GM23338 (cell line): Measurements from ENCODE around the gene STARD13. TPM values are rescaled to one million over a fixed set of nuclear protein-coding genes. Genes with fewer than 3 reads are reported as not detected.
A peak's percentile ranks its signal among the peaks of the same experiment; 100 is the strongest.

Experiments
- ATAC-seq: fragments of 200-7000 bp; cut with Tn5 transposase; 3 replicates; pipeline ENCODE4 v1.9.1; 2020
- DNase-seq: peaks from one replicate; pipeline ENCODE4 v3.0.0-alpha.2; 2015; ENCODE audit warnings: low spot score
- H2AFZ ChIP-seq: fragments of 200-600 bp; sonication (generic); 2 replicates; pipeline ENCODE4 v1.8.0; 2016; ENCODE audit warnings: antibody characterized with exemption, mild to moderate bottlenecking, moderate library complexity
- H3F3A ChIP-seq: fragments of 200-600 bp; sonication (generic); replicated peaks from 2 replicates; pipeline ENCODE4 v1.8.0; 2017; ENCODE audit warnings: antibody characterized with exemption, mixed run types, low read depth
- H3K27ac ChIP-seq: fragments of 200-600 bp; sonication (generic); 2 replicates; pipeline ENCODE4 v1.6.1; 2016; ENCODE audit warnings: low read depth
- H3K27me3 ChIP-seq: fragments of 200-600 bp; sonication (generic); 2 replicates; pipeline ENCODE4 v1.8.0; 2016; ENCODE audit warnings: mild to moderate bottlenecking, mixed run types, moderate library complexity; ENCODE audit not compliant: insufficient read depth
- H3K36me3 ChIP-seq: fragments of 200-600 bp; sonication (generic); 2 replicates; pipeline ENCODE4 v1.8.0; 2016; ENCODE audit warnings: mild to moderate bottlenecking; ENCODE audit not compliant: insufficient read depth
- H3K4me1 ChIP-seq: fragments of 200-600 bp; sonication (generic); 2 replicates; pipeline ENCODE4 v1.8.0; 2016; ENCODE audit warnings: mild to moderate bottlenecking, moderate library complexity; ENCODE audit not compliant: insufficient read depth
- H3K4me2 ChIP-seq: fragments of 200-600 bp; sonication (generic); 2 replicates; pipeline ENCODE4 v1.7.1; 2017; ENCODE audit warnings: mixed run types
- H3K4me3 ChIP-seq: fragments of 200-600 bp; sonication (generic); 2 replicates; pipeline ENCODE4 v1.6.1; 2016; ENCODE audit warnings: mixed run types
- H3K79me2 ChIP-seq: fragments of 200-600 bp; sonication (generic); replicated peaks from 2 replicates; pipeline ENCODE4 v1.8.0; 2017; ENCODE audit warnings: mild to moderate bottlenecking; ENCODE audit not compliant: insufficient read depth
- H3K9me2 ChIP-seq: fragments of 200-600 bp; sonication (generic); 2 replicates; pipeline ENCODE4 v1.8.0; 2017; ENCODE audit not compliant: insufficient read depth
- H4K20me1 ChIP-seq: fragments of 200-600 bp; sonication (generic); replicated peaks from 2 replicates; pipeline ENCODE4 v1.8.0; 2017; ENCODE audit warnings: mild to moderate bottlenecking; ENCODE audit not compliant: insufficient read depth
- H3K27ac Mint-ChIP-seq: 2 replicates; pipeline ENCODE4 v1.8.0; 2020; ENCODE audit warnings: inconsistent platforms, mild to moderate bottlenecking, moderate library complexity, mixed read lengths
- H3K27me3 Mint-ChIP-seq: 3 replicates; pipeline ENCODE4 v1.8.0; 2022; ENCODE audit warnings: low read depth, mild to moderate bottlenecking, moderate library complexity, mixed read lengths, inconsistent platforms; ENCODE audit not compliant: insufficient read depth, poor library complexity
- H3K36me3 Mint-ChIP-seq: 3 replicates; pipeline ENCODE4 v1.8.0; 2021; ENCODE audit warnings: low read depth, mild to moderate bottlenecking, inconsistent platforms, moderate library complexity, mixed read lengths
- H3K4me1 Mint-ChIP-seq: 3 replicates; pipeline ENCODE4 v1.8.0; 2020; ENCODE audit warnings: mild to moderate bottlenecking, inconsistent platforms, mixed read lengths
- H3K4me3 Mint-ChIP-seq: 3 replicates; pipeline ENCODE4 v1.8.0; 2021; ENCODE audit warnings: moderate library complexity, mild to moderate bottlenecking, inconsistent platforms, mixed read lengths
- H3K9me3 Mint-ChIP-seq: 3 replicates; pipeline ENCODE4 v1.8.0; 2020; ENCODE audit warnings: moderate library complexity, mild to moderate bottlenecking, inconsistent platforms, mixed read lengths
- EZH2 ChIP-seq: fragments of 200-600 bp; sonication (generic); IDR thresholded peaks from one replicate; pipeline ENCODE4 v1.8.0; 2017; ENCODE audit warnings: antibody characterized with exemption, mild to moderate bottlenecking, low read depth; ENCODE audit not compliant: unreplicated experiment
- POLR2AphosphoS5 ChIP-seq: IDR thresholded peaks from 2 replicates; pipeline ENCODE4 v1.6.1; 2016; ENCODE audit warnings: antibody characterized with exemption, low read depth
- polyA plus RNA-seq: library from polyadenylated mRNA; unstranded; fragments of >200 nt; fragmentation: Nextera tagmentation; extraction: Ambion mirVana; gene quantifications from 2 replicates; pipeline ENCODE4 v1.2.1, GENCODE V29; 2016
- total RNA-seq: library from RNA; depleted of rRNA; stranded (reverse); fragments of >200 nt; shearing (Covaris generic); gene quantifications from 2 replicates; pipeline ENCODE4 v1.2.3, GENCODE V29; 2014
- TF ChIP-seq, protein P1 (sequence below), 2 experiments: fragments of 200-600 bp in 1 of 2; sonication (generic) in 1 of 2; conservative IDR thresholded peaks; 2 replicates each; pipeline versions ENCODE4 v1.5.1 to v1.6.1; 2016 to 2017; ENCODE audit warnings: antibody characterized with exemption in 2 of 2, low read depth in 2 of 2, mild to moderate bottlenecking in 2 of 2, moderate library complexity in 1 of 2
- TF ChIP-seq, protein P2 (sequence below): fragments of 250-450 bp; sonication (Bioruptor Pico); IDR thresholded peaks from 2 replicates; pipeline ENCODE4 v1.5.0; 2020; ENCODE audit warnings: mild to moderate bottlenecking, moderate library complexity
- TF ChIP-seq, protein P3 (sequence below): IDR thresholded peaks from one replicate; pipeline ENCODE4 v1.6.1; 2018; ENCODE audit warnings: antibody characterized with exemption; ENCODE audit not compliant: unreplicated experiment

The STARD13 gene
- total and polyA plus RNA-seq, 2 experiments from 2014 or later, result 3.2 to 5.2 TPM

- TF ChIP-seq, protein P1, sequence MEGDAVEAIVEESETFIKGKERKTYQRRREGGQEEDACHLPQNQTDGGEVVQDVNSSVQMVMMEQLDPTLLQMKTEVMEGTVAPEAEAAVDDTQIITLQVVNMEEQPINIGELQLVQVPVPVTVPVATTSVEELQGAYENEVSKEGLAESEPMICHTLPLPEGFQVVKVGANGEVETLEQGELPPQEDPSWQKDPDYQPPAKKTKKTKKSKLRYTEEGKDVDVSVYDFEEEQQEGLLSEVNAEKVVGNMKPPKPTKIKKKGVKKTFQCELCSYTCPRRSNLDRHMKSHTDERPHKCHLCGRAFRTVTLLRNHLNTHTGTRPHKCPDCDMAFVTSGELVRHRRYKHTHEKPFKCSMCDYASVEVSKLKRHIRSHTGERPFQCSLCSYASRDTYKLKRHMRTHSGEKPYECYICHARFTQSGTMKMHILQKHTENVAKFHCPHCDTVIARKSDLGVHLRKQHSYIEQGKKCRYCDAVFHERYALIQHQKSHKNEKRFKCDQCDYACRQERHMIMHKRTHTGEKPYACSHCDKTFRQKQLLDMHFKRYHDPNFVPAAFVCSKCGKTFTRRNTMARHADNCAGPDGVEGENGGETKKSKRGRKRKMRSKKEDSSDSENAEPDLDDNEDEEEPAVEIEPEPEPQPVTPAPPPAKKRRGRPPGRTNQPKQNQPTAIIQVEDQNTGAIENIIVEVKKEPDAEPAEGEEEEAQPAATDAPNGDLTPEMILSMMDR (conservative IDR thresholded peaks at IDR 0.05; ENCODE audit: low read depth in 2 of 2), result no peak
- TF ChIP-seq EZH2 (no peak), POLR2AphosphoS5 (no peak)
- TF ChIP-seq, protein P2, sequence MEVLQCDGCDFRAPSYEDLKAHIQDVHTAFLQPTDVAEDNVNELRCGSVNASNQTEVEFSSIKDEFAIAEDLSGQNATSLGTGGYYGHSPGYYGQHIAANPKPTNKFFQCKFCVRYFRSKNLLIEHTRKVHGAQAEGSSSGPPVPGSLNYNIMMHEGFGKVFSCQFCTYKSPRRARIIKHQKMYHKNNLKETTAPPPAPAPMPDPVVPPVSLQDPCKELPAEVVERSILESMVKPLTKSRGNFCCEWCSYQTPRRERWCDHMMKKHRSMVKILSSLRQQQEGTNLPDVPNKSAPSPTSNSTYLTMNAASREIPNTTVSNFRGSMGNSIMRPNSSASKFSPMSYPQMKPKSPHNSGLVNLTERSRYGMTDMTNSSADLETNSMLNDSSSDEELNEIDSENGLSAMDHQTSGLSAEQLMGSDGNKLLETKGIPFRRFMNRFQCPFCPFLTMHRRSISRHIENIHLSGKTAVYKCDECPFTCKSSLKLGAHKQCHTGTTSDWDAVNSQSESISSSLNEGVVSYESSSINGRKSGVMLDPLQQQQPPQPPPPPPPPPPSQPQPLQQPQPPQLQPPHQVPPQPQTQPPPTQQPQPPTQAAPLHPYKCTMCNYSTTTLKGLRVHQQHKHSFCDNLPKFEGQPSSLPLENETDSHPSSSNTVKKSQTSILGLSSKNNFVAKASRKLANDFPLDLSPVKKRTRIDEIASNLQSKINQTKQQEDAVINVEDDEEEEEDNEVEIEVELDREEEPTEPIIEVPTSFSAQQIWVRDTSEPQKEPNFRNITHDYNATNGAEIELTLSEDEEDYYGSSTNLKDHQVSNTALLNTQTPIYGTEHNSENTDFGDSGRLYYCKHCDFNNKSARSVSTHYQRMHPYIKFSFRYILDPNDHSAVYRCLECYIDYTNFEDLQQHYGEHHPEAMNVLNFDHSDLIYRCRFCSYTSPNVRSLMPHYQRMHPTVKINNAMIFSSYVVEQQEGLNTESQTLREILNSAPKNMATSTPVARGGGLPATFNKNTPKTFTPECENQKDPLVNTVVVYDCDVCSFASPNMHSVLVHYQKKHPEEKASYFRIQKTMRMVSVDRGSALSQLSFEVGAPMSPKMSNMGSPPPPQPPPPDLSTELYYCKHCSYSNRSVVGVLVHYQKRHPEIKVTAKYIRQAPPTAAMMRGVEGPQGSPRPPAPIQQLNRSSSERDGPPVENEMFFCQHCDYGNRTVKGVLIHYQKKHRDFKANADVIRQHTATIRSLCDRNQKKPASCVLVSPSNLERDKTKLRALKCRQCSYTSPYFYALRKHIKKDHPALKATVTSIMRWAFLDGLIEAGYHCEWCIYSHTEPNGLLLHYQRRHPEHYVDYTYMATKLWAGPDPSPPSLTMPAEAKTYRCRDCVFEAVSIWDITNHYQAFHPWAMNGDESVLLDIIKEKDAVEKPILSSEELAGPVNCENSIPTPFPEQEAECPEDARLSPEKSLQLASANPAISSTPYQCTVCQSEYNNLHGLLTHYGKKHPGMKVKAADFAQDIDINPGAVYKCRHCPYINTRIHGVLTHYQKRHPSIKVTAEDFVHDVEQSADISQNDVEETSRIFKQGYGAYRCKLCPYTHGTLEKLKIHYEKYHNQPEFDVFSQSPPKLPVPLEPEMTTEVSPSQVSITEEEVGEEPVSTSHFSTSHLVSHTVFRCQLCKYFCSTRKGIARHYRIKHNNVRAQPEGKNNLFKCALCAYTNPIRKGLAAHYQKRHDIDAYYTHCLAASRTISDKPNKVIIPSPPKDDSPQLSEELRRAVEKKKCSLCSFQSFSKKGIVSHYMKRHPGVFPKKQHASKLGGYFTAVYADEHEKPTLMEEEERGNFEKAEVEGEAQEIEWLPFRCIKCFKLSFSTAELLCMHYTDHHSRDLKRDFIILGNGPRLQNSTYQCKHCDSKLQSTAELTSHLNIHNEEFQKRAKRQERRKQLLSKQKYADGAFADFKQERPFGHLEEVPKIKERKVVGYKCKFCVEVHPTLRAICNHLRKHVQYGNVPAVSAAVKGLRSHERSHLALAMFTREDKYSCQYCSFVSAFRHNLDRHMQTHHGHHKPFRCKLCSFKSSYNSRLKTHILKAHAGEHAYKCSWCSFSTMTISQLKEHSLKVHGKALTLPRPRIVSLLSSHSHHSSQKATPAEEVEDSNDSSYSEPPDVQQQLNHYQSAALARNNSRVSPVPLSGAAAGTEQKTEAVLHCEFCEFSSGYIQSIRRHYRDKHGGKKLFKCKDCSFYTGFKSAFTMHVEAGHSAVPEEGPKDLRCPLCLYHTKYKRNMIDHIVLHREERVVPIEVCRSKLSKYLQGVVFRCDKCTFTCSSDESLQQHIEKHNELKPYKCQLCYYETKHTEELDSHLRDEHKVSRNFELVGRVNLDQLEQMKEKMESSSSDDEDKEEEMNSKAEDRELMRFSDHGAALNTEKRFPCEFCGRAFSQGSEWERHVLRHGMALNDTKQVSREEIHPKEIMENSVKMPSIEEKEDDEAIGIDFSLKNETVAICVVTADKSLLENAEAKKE, result no peak
Observed at GRCh38 chr13:33227927-33228647, 57.5 kb downstream of the STARD13 start (continued).

GRCh38 chr13:33224686-33225085, 60.9 kb downstream of the STARD13 start:
- peaks cover 26% of the 10 kb centered on the region for H3K4me1 Mint-ChIP-seq
- Histone ChIP-seq H3K4me1 (peaks cover 22% of the 10 kb centered on the region), H3K4me2 (no peak overlapping the region), H3K79me2 (no peaks in the 10 kb centered on the region), H3K36me3 (no peaks in the 10 kb centered on the region), H3K27ac (no peak overlapping the region), H4K20me1 (no peaks in the 10 kb centered on the region), H2AFZ (no peak overlapping the region), H3K27me3 (no peaks in the 10 kb centered on the region), H3F3A (no peaks in the 10 kb centered on the region), H3K9me2 (no peaks in the 10 kb centered on the region), H3K4me3 (no peak overlapping the region)
- H3K9me3 Mint-ChIP-seq, result 0 out of 3 replicates have a peak, but pooled peaks cover 5% of the 10 kb centered on the region
- TF ChIP-seq, protein P3, sequence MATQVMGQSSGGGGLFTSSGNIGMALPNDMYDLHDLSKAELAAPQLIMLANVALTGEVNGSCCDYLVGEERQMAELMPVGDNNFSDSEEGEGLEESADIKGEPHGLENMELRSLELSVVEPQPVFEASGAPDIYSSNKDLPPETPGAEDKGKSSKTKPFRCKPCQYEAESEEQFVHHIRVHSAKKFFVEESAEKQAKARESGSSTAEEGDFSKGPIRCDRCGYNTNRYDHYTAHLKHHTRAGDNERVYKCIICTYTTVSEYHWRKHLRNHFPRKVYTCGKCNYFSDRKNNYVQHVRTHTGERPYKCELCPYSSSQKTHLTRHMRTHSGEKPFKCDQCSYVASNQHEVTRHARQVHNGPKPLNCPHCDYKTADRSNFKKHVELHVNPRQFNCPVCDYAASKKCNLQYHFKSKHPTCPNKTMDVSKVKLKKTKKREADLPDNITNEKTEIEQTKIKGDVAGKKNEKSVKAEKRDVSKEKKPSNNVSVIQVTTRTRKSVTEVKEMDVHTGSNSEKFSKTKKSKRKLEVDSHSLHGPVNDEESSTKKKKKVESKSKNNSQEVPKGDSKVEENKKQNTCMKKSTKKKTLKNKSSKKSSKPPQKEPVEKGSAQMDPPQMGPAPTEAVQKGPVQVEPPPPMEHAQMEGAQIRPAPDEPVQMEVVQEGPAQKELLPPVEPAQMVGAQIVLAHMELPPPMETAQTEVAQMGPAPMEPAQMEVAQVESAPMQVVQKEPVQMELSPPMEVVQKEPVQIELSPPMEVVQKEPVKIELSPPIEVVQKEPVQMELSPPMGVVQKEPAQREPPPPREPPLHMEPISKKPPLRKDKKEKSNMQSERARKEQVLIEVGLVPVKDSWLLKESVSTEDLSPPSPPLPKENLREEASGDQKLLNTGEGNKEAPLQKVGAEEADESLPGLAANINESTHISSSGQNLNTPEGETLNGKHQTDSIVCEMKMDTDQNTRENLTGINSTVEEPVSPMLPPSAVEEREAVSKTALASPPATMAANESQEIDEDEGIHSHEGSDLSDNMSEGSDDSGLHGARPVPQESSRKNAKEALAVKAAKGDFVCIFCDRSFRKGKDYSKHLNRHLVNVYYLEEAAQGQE, result peak; percentile 18
- no peak for TF ChIP-seq EZH2
- H3K36me3 Mint-ChIP-seq, result peaks cover 10% of the 10 kb centered on the region; the same call in 2 of the 3 replicates
- H3K27ac Mint-ChIP-seq, result no peak overlapping the region
- ATAC-seq (no peak), DNase-seq (no peak)
- H3K4me3 Mint-ChIP-seq, result no peak overlapping the region
- no peaks in the 10 kb centered on the region for H3K27me3 Mint-ChIP-seq
